H9 (cell line): ENCODE results near the gene ZC3H15. TPM values are rescaled to one million over a fixed set of nuclear protein-coding genes. Genes with fewer than 3 reads are reported as not detected.

Experiments
- DNase-seq: peaks from one replicate; pipeline ENCODE4 v3.0.0-alpha.2; 2017
- H2AFZ ChIP-seq: one replicate; pipeline ENCODE4 v1.6.1; 2013; ENCODE audit warnings: mild to moderate bottlenecking, low read length, control low read depth, moderate library complexity
- H2AK5ac ChIP-seq: 2 replicates; pipeline ENCODE4 v1.6.1; 2013; ENCODE audit warnings: low read length, control low read depth, mixed read lengths; ENCODE audit not compliant: insufficient read length
- H2BK120ac ChIP-seq: one replicate; pipeline ENCODE4 v1.6.1; 2013; ENCODE audit warnings: low read depth, mild to moderate bottlenecking, low read length, control low read depth, inconsistent platforms; ENCODE audit not compliant: poor library complexity, severe bottlenecking
- H2BK12ac ChIP-seq: 2 replicates; pipeline ENCODE4 v1.6.1; 2013; ENCODE audit warnings: low read length, control low read depth, mixed read lengths, low read depth; ENCODE audit not compliant: insufficient read length
- H2BK15ac ChIP-seq: 2 replicates; pipeline ENCODE4 v1.6.1; 2013; ENCODE audit warnings: low read depth, low read length, control low read depth
- H2BK20ac ChIP-seq: one replicate; pipeline ENCODE4 v1.6.1; 2013; ENCODE audit warnings: low read depth, mild to moderate bottlenecking, low read length, control low read depth, inconsistent platforms; ENCODE audit not compliant: poor library complexity, severe bottlenecking
- H2BK5ac ChIP-seq: 2 replicates; pipeline ENCODE4 v1.6.1; 2013; ENCODE audit warnings: low read length, control low read depth, mixed read lengths; ENCODE audit not compliant: insufficient read length
- H3K14ac ChIP-seq: 2 replicates; pipeline ENCODE4 v1.6.1; 2013; ENCODE audit warnings: low read length, control low read depth; ENCODE audit not compliant: insufficient read depth
- H3K18ac ChIP-seq: 2 replicates; pipeline ENCODE4 v1.6.1; 2013; ENCODE audit warnings: low read depth, mild to moderate bottlenecking, mixed read lengths, low read length, control low read depth; ENCODE audit not compliant: insufficient read length
- H3K23ac ChIP-seq: 2 replicates; pipeline ENCODE4 v1.6.1; 2013; ENCODE audit warnings: low read length, control low read depth, mixed read lengths, low read depth; ENCODE audit not compliant: insufficient read length
- H3K23me2 ChIP-seq: 2 replicates; pipeline ENCODE4 v1.6.1; 2013; ENCODE audit warnings: low read depth, mild to moderate bottlenecking, mixed read lengths, low read length, control low read depth; ENCODE audit not compliant: insufficient read length, poor library complexity, severe bottlenecking
- H3K27ac ChIP-seq: 2 replicates; pipeline ENCODE4 v1.5.1; 2013; ENCODE audit warnings: low read length, control low read depth, mixed read lengths, low read depth; ENCODE audit not compliant: insufficient read length
- H3K27me3 ChIP-seq: 2 replicates; pipeline ENCODE4 v1.6.1; 2013; ENCODE audit warnings: low read length, control low read depth, inconsistent platforms; ENCODE audit not compliant: insufficient read depth
- H3K4ac ChIP-seq: 2 replicates; pipeline ENCODE4 v1.6.1; 2013; ENCODE audit warnings: low read depth, mild to moderate bottlenecking, control low read depth, inconsistent platforms, low read length, moderate library complexity
- H3K4me1 ChIP-seq: 2 replicates; pipeline ENCODE4 v1.6.1; 2013; ENCODE audit warnings: low read length, control low read depth, inconsistent platforms; ENCODE audit not compliant: insufficient read depth
- H3K4me2 ChIP-seq: 2 replicates; pipeline ENCODE4 v1.6.1; 2013; ENCODE audit warnings: low read length, control low read depth, mixed read lengths; ENCODE audit not compliant: insufficient read length, insufficient read depth
- H3K56ac ChIP-seq: 2 replicates; pipeline ENCODE4 v1.6.1; 2013; ENCODE audit warnings: low read depth, mild to moderate bottlenecking, mixed read lengths, low read length, control low read depth; ENCODE audit not compliant: insufficient read length
- H3K79me1 ChIP-seq: 2 replicates; pipeline ENCODE4 v1.6.1; 2013; ENCODE audit warnings: low read depth, mild to moderate bottlenecking, moderate library complexity, low read length, control low read depth, inconsistent platforms; ENCODE audit not compliant: insufficient read depth, poor library complexity, severe bottlenecking
- H3K79me2 ChIP-seq: 2 replicates; pipeline ENCODE4 v1.6.1; 2013; ENCODE audit warnings: low read length, control low read depth, inconsistent platforms; ENCODE audit not compliant: insufficient read depth
- H3K9ac ChIP-seq: 2 replicates; pipeline ENCODE4 v1.6.1; 2013; ENCODE audit warnings: low read length, control low read depth, mixed read lengths; ENCODE audit not compliant: insufficient read length; ENCODE audit errors: extremely low read depth
- H3K9me3 ChIP-seq: one replicate; pipeline ENCODE4 v1.6.1; 2013; ENCODE audit warnings: low read depth, low read length, inconsistent platforms; ENCODE audit not compliant: control insufficient read depth
- H3T11ph ChIP-seq: one replicate; pipeline ENCODE4 v1.6.1; 2013; ENCODE audit warnings: mild to moderate bottlenecking, low read length, control low read depth, inconsistent platforms
- H4K20me1 ChIP-seq: one replicate; pipeline ENCODE4 v1.6.1; 2013; ENCODE audit not compliant: control insufficient read depth, insufficient read length, insufficient read depth
- H4K5ac ChIP-seq: 2 replicates; pipeline ENCODE4 v1.6.1; 2013; ENCODE audit warnings: low read depth, mild to moderate bottlenecking, mixed read lengths, low read length, control low read depth; ENCODE audit not compliant: insufficient read length
- H4K8ac ChIP-seq: replicated peaks from 2 replicates; pipeline ENCODE4 v1.6.1; 2013; ENCODE audit warnings: low read length, control low read depth, mixed read lengths, low read depth; ENCODE audit not compliant: insufficient read length
- H4K91ac ChIP-seq: 2 replicates; pipeline ENCODE4 v1.6.1; 2013; ENCODE audit warnings: low read depth, mild to moderate bottlenecking, moderate library complexity, mixed read lengths, low read length, control low read depth; ENCODE audit not compliant: insufficient read length
- H3K27ac Mint-ChIP-seq, 3 experiments: 2 replicates in 2 of 3; 3 replicates in 1 of 3; pipeline ENCODE4 v1.8.0; 2020 to 2021; ENCODE audit warnings: mixed read lengths in 3 of 3, mild to moderate bottlenecking in 1 of 3, moderate library complexity in 1 of 3
- H3K27me3 Mint-ChIP-seq: 2 replicates; pipeline ENCODE4 v1.8.0; 2021; ENCODE audit warnings: low read depth, mild to moderate bottlenecking, moderate library complexity, mixed read lengths
- H3K36me3 Mint-ChIP-seq, 3 experiments: 2 replicates in 2 of 3; 3 replicates in 1 of 3; pipeline ENCODE4 v1.8.0; 2020 to 2021; ENCODE audit warnings: low read depth in 3 of 3, mixed read lengths in 3 of 3; ENCODE audit not compliant: insufficient read depth in 1 of 3
- H3K4me1 Mint-ChIP-seq, 2 experiments: 2 replicates each; pipeline ENCODE4 v1.8.0; 2020; ENCODE audit warnings: mixed read lengths in 2 of 2
- H3K4me3 Mint-ChIP-seq, 2 experiments: 2 replicates in 1 of 2; 3 replicates in 1 of 2; pipeline ENCODE4 v1.8.0; 2020 to 2021; ENCODE audit warnings: mild to moderate bottlenecking in 2 of 2, mixed read lengths in 2 of 2, moderate library complexity in 1 of 2
- H3K9me3 Mint-ChIP-seq, 2 experiments: 2 replicates in 1 of 2; 3 replicates in 1 of 2; pipeline ENCODE4 v1.8.0; 2020; ENCODE audit warnings: mild to moderate bottlenecking in 2 of 2, mixed read lengths in 2 of 2, moderate library complexity in 1 of 2
- WGBS: extraction: QIAGEN DNeasy Blood & Tissue Kit; methylation state at CpG from one replicate; pipeline ENCODE4 v1.1.7; 2013; ENCODE audit warnings: missing lambda C conversion rate, low lambda C conversion rate, mixed read lengths; ENCODE audit not compliant: insufficient read length; ENCODE audit errors: extremely low coverage; 5-methylcytosine and 5-hydroxymethylcytosine counted together
- total RNA-seq: library from RNA; stranded (reverse); gene quantifications from 2 replicates; pipeline ENCODE4 v1.2.1, GENCODE V29; 2021
- TF ChIP-seq, protein P1 (sequence below): fragments of 200-600 bp; sonication (generic); conservative IDR thresholded peaks from 3 replicates; pipeline ENCODE4 v1.8.0; 2021; ENCODE audit warnings: antibody characterized with exemption, mild to moderate bottlenecking

The ZC3H15 gene
- total RNA-seq, 1 experiment from 2014 or later: 71.3 TPM

DNA sequence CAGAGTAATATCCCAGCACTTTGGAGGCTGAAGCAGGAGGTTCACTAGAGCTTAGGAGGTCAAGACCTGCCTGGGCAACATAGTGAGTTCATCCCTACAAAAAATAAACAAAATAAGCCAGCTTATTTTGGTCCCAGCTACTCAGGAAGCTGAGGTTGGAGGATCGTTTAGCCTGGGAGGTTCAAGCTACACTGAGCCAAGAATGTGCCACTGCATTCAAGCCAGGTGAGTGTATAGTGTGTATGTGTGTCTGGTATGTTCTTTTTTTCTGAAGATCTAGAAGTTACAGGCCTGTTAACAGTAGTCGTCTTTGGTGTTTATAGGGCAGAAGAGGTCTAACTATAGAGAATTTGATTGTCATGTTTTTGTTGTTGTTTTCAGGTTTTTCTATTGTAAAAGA, 40.2 kb downstream of the ZC3H15 start:
- Histone ChIP-seq H3T11ph (no peak overlapping the region), H2BK120ac (no peak overlapping the region), H3K14ac (no peak overlapping the region), H2BK5ac (no peak overlapping the region), H4K20me1 (no peaks in the 10 kb centered on the region), H3K79me1 (no peaks in the 10 kb centered on the region), H2BK12ac (no peak overlapping the region), H2BK20ac (no peak overlapping the region), H3K4ac (no peak overlapping the region), H2AFZ (no peak overlapping the region), H3K4me2 (no peak overlapping the region), H3K4me1 (no peaks in the 10 kb centered on the region), H3K18ac (no peak overlapping the region), H4K8ac (no peak overlapping the region), H3K23ac (no peak overlapping the region), H3K9ac (no peak overlapping the region), H2BK15ac (no peak overlapping the region), H3K23me2 (no peaks in the 10 kb centered on the region), H2AK5ac (no peak overlapping the region), H3K27ac (no peak overlapping the region), H4K5ac (no peak overlapping the region), H3K56ac (no peak overlapping the region), H3K27me3 (no peaks in the 10 kb centered on the region), H4K91ac (no peak overlapping the region), H3K79me2 (no peaks in the 10 kb centered on the region), H3K9me3 (no peaks in the 10 kb centered on the region)
- Mint-ChIP-seq H3K27me3 (no peaks in the 10 kb centered on the region; the same call in 1 of the 2 replicates), H3K36me3 (peaks cover under 1 to 3% (median 3%) of the 10 kb centered on the region in 3 experiments; a peak in 5 of 7 replicates), H3K4me1 (peaks cover 6 to 8% of the 10 kb centered on the region in 2 experiments), H3K9me3 (peaks cover 0 to 3% of the 10 kb centered on the region in 2 experiments; a peak in 2 of 5 replicates), H3K4me3 (no peak overlapping the region), H3K27ac (no peak overlapping the region)
- DNase-seq: no peak
- no CpG with 5 or more reads among the region's 2 CpGs for WGBS
- TF ChIP-seq, protein P1, sequence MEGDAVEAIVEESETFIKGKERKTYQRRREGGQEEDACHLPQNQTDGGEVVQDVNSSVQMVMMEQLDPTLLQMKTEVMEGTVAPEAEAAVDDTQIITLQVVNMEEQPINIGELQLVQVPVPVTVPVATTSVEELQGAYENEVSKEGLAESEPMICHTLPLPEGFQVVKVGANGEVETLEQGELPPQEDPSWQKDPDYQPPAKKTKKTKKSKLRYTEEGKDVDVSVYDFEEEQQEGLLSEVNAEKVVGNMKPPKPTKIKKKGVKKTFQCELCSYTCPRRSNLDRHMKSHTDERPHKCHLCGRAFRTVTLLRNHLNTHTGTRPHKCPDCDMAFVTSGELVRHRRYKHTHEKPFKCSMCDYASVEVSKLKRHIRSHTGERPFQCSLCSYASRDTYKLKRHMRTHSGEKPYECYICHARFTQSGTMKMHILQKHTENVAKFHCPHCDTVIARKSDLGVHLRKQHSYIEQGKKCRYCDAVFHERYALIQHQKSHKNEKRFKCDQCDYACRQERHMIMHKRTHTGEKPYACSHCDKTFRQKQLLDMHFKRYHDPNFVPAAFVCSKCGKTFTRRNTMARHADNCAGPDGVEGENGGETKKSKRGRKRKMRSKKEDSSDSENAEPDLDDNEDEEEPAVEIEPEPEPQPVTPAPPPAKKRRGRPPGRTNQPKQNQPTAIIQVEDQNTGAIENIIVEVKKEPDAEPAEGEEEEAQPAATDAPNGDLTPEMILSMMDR: no peak
